ENCODE results near the gene PLK4. TPM values are rescaled to one million over a fixed set of nuclear protein-coding genes. Genes with fewer than 3 reads are reported as not detected.

Gene PLK4
- total and polyA plus RNA-seq, 2 experiments from 2014 or later = 5.3 to 5.4 TPM

DNA sequence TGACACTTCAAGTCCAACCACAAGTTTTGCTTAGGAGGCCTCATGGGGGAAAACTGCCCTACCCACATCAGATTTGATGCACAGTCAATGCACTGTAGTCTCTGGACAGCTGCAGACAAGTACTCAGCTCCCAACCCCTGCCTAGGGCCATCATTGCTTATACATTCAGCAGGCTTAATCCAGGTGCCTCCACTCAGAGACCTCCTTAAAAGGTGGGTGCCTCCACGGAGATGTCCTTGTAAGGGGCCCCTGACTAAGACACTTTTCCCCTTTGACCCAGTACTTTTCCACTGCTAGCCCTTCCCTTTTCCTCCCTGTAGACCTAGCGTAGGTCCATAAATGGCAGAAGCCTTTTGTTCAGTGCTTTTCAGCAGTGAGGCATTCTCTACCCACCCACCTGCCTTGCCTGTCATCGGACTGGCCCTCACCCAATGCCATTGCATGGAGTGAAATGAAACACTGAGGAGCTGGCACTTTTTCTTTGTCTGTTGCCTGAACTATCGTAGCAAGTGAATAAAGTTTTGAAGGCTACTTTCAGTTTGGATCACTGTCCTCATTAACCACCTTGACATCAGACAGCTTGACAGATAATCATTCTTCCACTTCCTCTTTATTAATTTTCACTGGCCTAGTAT is 23.8 kb upstream of the PLK4 start:
- peak; percentile 20 for DNase-seq (ENCODE audit: low spot score)
- TF ChIP-seq EZH2 (IDR thresholded peaks at IDR 0.05; ENCODE audit: borderline replicate concordance) = no peak
- no peak for TF ChIP-seq EZH2phosphoT487 (IDR thresholded peaks at IDR 0.05; ENCODE audit: low read depth, severe bottlenecking, unreplicated experiment)
- TF ChIP-seq, protein P1, sequence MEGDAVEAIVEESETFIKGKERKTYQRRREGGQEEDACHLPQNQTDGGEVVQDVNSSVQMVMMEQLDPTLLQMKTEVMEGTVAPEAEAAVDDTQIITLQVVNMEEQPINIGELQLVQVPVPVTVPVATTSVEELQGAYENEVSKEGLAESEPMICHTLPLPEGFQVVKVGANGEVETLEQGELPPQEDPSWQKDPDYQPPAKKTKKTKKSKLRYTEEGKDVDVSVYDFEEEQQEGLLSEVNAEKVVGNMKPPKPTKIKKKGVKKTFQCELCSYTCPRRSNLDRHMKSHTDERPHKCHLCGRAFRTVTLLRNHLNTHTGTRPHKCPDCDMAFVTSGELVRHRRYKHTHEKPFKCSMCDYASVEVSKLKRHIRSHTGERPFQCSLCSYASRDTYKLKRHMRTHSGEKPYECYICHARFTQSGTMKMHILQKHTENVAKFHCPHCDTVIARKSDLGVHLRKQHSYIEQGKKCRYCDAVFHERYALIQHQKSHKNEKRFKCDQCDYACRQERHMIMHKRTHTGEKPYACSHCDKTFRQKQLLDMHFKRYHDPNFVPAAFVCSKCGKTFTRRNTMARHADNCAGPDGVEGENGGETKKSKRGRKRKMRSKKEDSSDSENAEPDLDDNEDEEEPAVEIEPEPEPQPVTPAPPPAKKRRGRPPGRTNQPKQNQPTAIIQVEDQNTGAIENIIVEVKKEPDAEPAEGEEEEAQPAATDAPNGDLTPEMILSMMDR (IDR thresholded peaks at IDR 0.05; ENCODE audit: poor library complexity) = no peak
- Histone ChIP-seq H4K20me1 (ENCODE audit: insufficient read depth, poor library complexity, severe bottlenecking) (no peaks in the 10 kb centered on the region), H3K27me3 (no peaks in the 10 kb centered on the region), H3K79me2 (no peaks in the 10 kb centered on the region), H3K4me2 (peak overlapping the region; percentile 57), H2AFZ (no peak overlapping the region), H3K27ac (peak overlapping the region; percentile 36), H3K4me3 (no peak overlapping the region), H3K9me3 (ENCODE audit: low read depth) (no peaks in the 10 kb centered on the region), H3K36me3 (replicated peaks; ENCODE audit: insufficient read depth, low read depth) (no peaks in the 10 kb centered on the region), H3K9me2 (replicated peaks; ENCODE audit: insufficient read depth) (no peaks in the 10 kb centered on the region), H3K4me1 (ENCODE audit: insufficient read depth) (peaks cover 8% of the 10 kb centered on the region)
- 84% methylated on average over 4 of the region's 4 CpGs for WGBS (ENCODE audit: low lambda C conversion rate, missing lambda C conversion rate)

DNA sequence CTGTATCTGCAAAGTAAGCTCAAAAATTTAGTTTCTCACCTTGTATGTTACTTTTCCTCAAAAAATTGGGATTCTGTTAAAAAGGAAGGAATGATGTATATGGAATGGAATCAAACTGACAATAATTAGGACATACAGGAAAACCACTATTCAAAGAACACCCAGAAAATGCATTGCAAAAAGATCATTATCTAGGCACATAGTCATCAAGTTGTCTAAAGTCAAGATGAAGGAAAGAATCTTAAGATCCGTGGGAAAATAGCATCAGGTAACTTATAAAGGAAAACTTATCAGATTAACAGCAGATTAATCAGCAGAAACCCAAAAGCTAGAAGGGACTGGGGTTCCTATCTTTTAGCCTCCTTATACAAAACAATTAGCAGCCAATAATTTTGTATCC is 23.1 kb upstream of the PLK4 start:
- Histone ChIP-seq H3K4me1 (ENCODE audit: insufficient read depth) (peaks cover 8% of the 10 kb centered on the region), H3K4me3 (no peak overlapping the region), H3K36me3 (replicated peaks; ENCODE audit: insufficient read depth, low read depth) (no peaks in the 10 kb centered on the region), H3K9me2 (replicated peaks; ENCODE audit: insufficient read depth) (no peaks in the 10 kb centered on the region), H3K9me3 (ENCODE audit: low read depth) (no peaks in the 10 kb centered on the region), H3K27ac (peak overlapping the region; percentile 36), H4K20me1 (ENCODE audit: insufficient read depth, poor library complexity, severe bottlenecking) (no peaks in the 10 kb centered on the region), H2AFZ (no peak overlapping the region), H3K27me3 (no peaks in the 10 kb centered on the region), H3K4me2 (no peak overlapping the region), H3K79me2 (no peaks in the 10 kb centered on the region)
- TF ChIP-seq, protein P1 (IDR thresholded peaks at IDR 0.05; ENCODE audit: poor library complexity) = no peak
- TF ChIP-seq EZH2phosphoT487 (IDR thresholded peaks at IDR 0.05; ENCODE audit: low read depth, severe bottlenecking, unreplicated experiment) = no peak
- no peak for TF ChIP-seq EZH2 (IDR thresholded peaks at IDR 0.05; ENCODE audit: borderline replicate concordance)
- DNase-seq (ENCODE audit: low spot score) = no peak
- WGBS (ENCODE audit: low lambda C conversion rate, missing lambda C conversion rate) = 91% methylated on average over 1 of the region's 1 CpG

DNA sequence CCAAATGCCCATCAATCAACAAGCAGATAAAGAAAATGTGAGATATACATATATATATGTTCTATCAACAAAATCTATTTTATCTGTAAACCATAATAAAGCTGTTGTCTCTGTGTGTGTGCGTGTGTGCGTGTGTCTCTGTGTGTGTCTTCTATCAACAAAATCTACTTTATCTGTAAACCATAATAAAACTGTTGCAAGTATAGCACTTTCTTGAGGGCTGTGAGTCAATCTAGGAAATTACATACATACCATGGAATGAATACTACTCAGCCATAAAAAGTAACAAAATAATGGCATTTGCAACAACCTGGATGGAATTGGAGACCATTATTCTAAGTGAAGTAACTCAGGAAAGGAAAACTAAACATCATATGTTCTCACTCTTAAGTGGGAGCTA is 12.5 kb upstream of the PLK4 start:
- DNase-seq (ENCODE audit: low spot score) = no peak
- Histone ChIP-seq H3K4me1 (ENCODE audit: insufficient read depth) (no peaks in the 10 kb centered on the region), H3K4me3 (no peak overlapping the region), H3K27me3 (no peaks in the 10 kb centered on the region), H4K20me1 (ENCODE audit: insufficient read depth, poor library complexity, severe bottlenecking) (no peaks in the 10 kb centered on the region), H3K36me3 (replicated peaks; ENCODE audit: insufficient read depth, low read depth) (no peaks in the 10 kb centered on the region), H2AFZ (no peak overlapping the region), H3K79me2 (no peaks in the 10 kb centered on the region), H3K4me2 (no peak overlapping the region), H3K9me2 (replicated peaks; ENCODE audit: insufficient read depth) (no peaks in the 10 kb centered on the region), H3K27ac (no peak overlapping the region), H3K9me3 (ENCODE audit: low read depth) (no peaks in the 10 kb centered on the region)
- TF ChIP-seq EZH2 (IDR thresholded peaks at IDR 0.05; ENCODE audit: borderline replicate concordance) = no peak
- TF ChIP-seq, protein P1 (IDR thresholded peaks at IDR 0.05; ENCODE audit: poor library complexity) = no peak
- TF ChIP-seq EZH2phosphoT487 (IDR thresholded peaks at IDR 0.05; ENCODE audit: low read depth, severe bottlenecking, unreplicated experiment) = no peak
- 93% methylated on average over 2 of the region's 2 CpGs for WGBS (ENCODE audit: low lambda C conversion rate, missing lambda C conversion rate)

Data from hepatocyte (in vitro differentiated cells).